HG03103 (cell line): ENCODE data around the gene C14orf132.
"Not testable (repeated sequence)": the region's sequence is repeated elsewhere in the genome, so short reads cannot be mapped to it uniquely, and the experiment has no call there.

Source experiments
- ATAC-seq: cut with Tn5 transposase; IDR thresholded peaks from one replicate; pipeline ENCODE4 v1.9.1; 2021; ENCODE audit warnings: low read depth; ENCODE audit not compliant: unreplicated experiment

The C14orf132 gene

GRCh38 chr14:96038920-96039632 lies at the start of gene C14orf132:
TSS of gene C14orf132 (plus strand) at chr14:96039362. CDS start at chr14:96039501, 139 bp downstream.
- ATAC-seq, result no peak

GRCh38 chr14:95993768-95994592 lies 45.2 kb upstream of the C14orf132 start:
- no peak for ATAC-seq

GRCh38 chr14:95994593-95994928 lies 44.6 kb upstream of the C14orf132 start:
- no peak for ATAC-seq

GRCh38 chr14:95998656-95999055 lies 40.5 kb upstream of the C14orf132 start:
- no peak for ATAC-seq

- ATAC-seq, result no peak
Observed at GRCh38 chr14:96001866-96002497, 37.2 kb upstream of the C14orf132 start.

GRCh38 chr14:96002498-96002884 lies 36.7 kb upstream of the C14orf132 start:
- ATAC-seq, result no peak

- ATAC-seq, result no peak
Observed at GRCh38 chr14:96011131-96011530, 28.0 kb upstream of the C14orf132 start.

GRCh38 chr14:96011607-96012006 lies 27.6 kb upstream of the C14orf132 start:
- no peak for ATAC-seq

GRCh38 chr14:96012757-96013156 lies 26.4 kb upstream of the C14orf132 start:
- not testable (repeated sequence) for ATAC-seq

GRCh38 chr14:96014176-96014575 lies 25.0 kb upstream of the C14orf132 start:
- ATAC-seq, result no peak

GRCh38 chr14:96016501-96017160 lies 22.5 kb upstream of the C14orf132 start:
- ATAC-seq, result no peak

- ATAC-seq, result no peak
Observed at GRCh38 chr14:96017882-96018281, 21.3 kb upstream of the C14orf132 start.

- ATAC-seq, result no peak
Observed at GRCh38 chr14:96027431-96028355, 11.5 kb upstream of the C14orf132 start.

GRCh38 chr14:96029089-96029645 lies 10.0 kb upstream of the C14orf132 start:
- ATAC-seq, result no peak

- ATAC-seq, result no peak
Observed at GRCh38 chr14:96030108-96030760, 8.9 kb upstream of the C14orf132 start.

- ATAC-seq, result no peak
Observed at GRCh38 chr14:96031691-96032090, 7.5 kb upstream of the C14orf132 start.

GRCh38 chr14:96035456-96035855 lies 3.7 kb upstream of the C14orf132 start:
- ATAC-seq, result no peak

- ATAC-seq, result no peak
Observed at GRCh38 chr14:96037891-96038557, 1.1 kb upstream of the C14orf132 start.

- no peak for ATAC-seq
Observed at GRCh38 chr14:96038558-96038919, 623 bp upstream of the C14orf132 start.
